Hepatocyte (in vitro differentiated cells): ENCODE results near the gene FIP1L1.

Experiments
- EZH2 ChIP-seq: fragments of 200-600 bp; sonication (generic); IDR thresholded peaks from 2 replicates; pipeline ENCODE4 v1.6.1; 2016; ENCODE audit warnings: antibody characterized with exemption, mild to moderate bottlenecking, borderline replicate concordance
- TF ChIP-seq, protein P1 (sequence below): fragments of 200-600 bp; sonication (generic); IDR thresholded peaks from 2 replicates; pipeline ENCODE4 v1.5.1; 2016; ENCODE audit warnings: antibody characterized with exemption, mild to moderate bottlenecking; ENCODE audit not compliant: poor library complexity

- TF ChIP-seq EZH2, result no peak
- TF ChIP-seq, protein P1, sequence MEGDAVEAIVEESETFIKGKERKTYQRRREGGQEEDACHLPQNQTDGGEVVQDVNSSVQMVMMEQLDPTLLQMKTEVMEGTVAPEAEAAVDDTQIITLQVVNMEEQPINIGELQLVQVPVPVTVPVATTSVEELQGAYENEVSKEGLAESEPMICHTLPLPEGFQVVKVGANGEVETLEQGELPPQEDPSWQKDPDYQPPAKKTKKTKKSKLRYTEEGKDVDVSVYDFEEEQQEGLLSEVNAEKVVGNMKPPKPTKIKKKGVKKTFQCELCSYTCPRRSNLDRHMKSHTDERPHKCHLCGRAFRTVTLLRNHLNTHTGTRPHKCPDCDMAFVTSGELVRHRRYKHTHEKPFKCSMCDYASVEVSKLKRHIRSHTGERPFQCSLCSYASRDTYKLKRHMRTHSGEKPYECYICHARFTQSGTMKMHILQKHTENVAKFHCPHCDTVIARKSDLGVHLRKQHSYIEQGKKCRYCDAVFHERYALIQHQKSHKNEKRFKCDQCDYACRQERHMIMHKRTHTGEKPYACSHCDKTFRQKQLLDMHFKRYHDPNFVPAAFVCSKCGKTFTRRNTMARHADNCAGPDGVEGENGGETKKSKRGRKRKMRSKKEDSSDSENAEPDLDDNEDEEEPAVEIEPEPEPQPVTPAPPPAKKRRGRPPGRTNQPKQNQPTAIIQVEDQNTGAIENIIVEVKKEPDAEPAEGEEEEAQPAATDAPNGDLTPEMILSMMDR, result no peak
These were observed 103.5 kb downstream of the FIP1L1 start for GRCh38 chr4:53480909-53481308.
